Measurements from ENCODE around the gene PTPN1.
"Not testable (repeated sequence)": the region's sequence is repeated elsewhere in the genome, so short reads cannot be mapped to it uniquely, and the experiment has no call there.

DNA sequence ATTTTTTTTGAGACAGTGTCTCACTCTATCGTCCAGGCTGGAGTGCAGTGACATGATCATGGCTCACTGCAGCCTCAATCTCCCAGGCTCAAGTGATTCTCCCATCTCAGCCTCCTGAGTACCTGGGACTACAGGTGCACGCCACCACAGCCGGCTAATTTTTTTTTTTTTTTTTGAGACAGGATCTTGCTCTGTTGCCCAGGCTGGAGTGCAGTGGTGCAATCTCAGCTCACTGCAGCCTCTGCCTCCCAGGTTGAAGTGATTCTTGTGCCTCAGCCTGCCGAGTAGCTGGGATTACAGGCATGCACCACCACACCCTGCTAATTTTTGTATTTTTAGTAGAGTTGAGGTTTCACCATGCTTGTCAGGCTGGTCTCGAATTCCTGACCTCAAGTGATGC lies 2.4 kb upstream of the PTPN1 start:
- TF ChIP-seq, protein P1, sequence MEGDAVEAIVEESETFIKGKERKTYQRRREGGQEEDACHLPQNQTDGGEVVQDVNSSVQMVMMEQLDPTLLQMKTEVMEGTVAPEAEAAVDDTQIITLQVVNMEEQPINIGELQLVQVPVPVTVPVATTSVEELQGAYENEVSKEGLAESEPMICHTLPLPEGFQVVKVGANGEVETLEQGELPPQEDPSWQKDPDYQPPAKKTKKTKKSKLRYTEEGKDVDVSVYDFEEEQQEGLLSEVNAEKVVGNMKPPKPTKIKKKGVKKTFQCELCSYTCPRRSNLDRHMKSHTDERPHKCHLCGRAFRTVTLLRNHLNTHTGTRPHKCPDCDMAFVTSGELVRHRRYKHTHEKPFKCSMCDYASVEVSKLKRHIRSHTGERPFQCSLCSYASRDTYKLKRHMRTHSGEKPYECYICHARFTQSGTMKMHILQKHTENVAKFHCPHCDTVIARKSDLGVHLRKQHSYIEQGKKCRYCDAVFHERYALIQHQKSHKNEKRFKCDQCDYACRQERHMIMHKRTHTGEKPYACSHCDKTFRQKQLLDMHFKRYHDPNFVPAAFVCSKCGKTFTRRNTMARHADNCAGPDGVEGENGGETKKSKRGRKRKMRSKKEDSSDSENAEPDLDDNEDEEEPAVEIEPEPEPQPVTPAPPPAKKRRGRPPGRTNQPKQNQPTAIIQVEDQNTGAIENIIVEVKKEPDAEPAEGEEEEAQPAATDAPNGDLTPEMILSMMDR (IDR thresholded peaks at IDR 0.05) = not testable (repeated sequence)
- TF ChIP-seq POLR2A (IDR thresholded peaks at IDR 0.05) = not testable (repeated sequence)

Measured in thyroid gland (tissue), 4 donors.